GM19328 (cell line): ENCODE results near the gene U2AF1L4.
A peak's percentile ranks its signal among the peaks of the same experiment; 100 is the strongest.

Experiments used
- ATAC-seq: cut with Tn5 transposase; IDR thresholded peaks from one replicate; pipeline ENCODE4 v1.9.1; 2021; ENCODE audit warnings: mild to moderate bottlenecking, moderate library complexity; ENCODE audit not compliant: unreplicated experiment

The U2AF1L4 gene

GRCh38 chr19:35745328-35746086 is at the start of gene U2AF1L4, which contains the start of gene PSENEN:
Gene U2AF1L4, minus strand, starts transcription at chr19:35745418. Its CDS starts 27 bp downstream, at chr19:35745391.
Gene PSENEN, plus strand, starts transcription at chr19:35745651. Its CDS starts 280 bp downstream, at chr19:35745931.
- ATAC-seq: peak; percentile 37

- ATAC-seq: no peak
These were observed 48.4 kb upstream of the U2AF1L4 start for GRCh38 chr19:35793381-35794165.

GRCh38 chr19:35792888-35793287 is 47.7 kb upstream of the U2AF1L4 start:
- no peak for ATAC-seq

GRCh38 chr19:35792312-35792711 is 47.1 kb upstream of the U2AF1L4 start:
- no peak for ATAC-seq

GRCh38 chr19:35791814-35792279 is 46.6 kb upstream of the U2AF1L4 start:
- no peak for ATAC-seq

GRCh38 chr19:35790981-35791813 is 46.0 kb upstream of the U2AF1L4 start:
- no peak for ATAC-seq

GRCh38 chr19:35789978-35790944 is 45.0 kb upstream of the U2AF1L4 start:
- no peak for ATAC-seq

GRCh38 chr19:35789195-35789977 is 44.2 kb upstream of the U2AF1L4 start:
- no peak for ATAC-seq

GRCh38 chr19:35788205-35788960 is 43.2 kb upstream of the U2AF1L4 start:
- ATAC-seq: no peak

- no peak for ATAC-seq
These were observed 42.1 kb upstream of the U2AF1L4 start for GRCh38 chr19:35787227-35787799.

GRCh38 chr19:35786299-35787160 is 41.3 kb upstream of the U2AF1L4 start:
- ATAC-seq: no peak

GRCh38 chr19:35785339-35785627 is 40.1 kb upstream of the U2AF1L4 start:
- ATAC-seq: no peak

- ATAC-seq: no peak
These were observed 39.5 kb upstream of the U2AF1L4 start for GRCh38 chr19:35784503-35785338.

GRCh38 chr19:35783469-35784434 is 38.5 kb upstream of the U2AF1L4 start:
- ATAC-seq: no peak

GRCh38 chr19:35782589-35782988 is 37.4 kb upstream of the U2AF1L4 start:
- ATAC-seq: no peak
